Measurements from ENCODE around the gene PMPCA.

Gene PMPCA

GRCh38 chr9:136436055-136436634, 25.7 kb downstream of the PMPCA start:
- DNase-seq (ENCODE audit: low read depth), result no peak

- peak; percentile 57 for DNase-seq (ENCODE audit: low read depth)
Observed at GRCh38 chr9:136437430-136437829, 27.0 kb downstream of the PMPCA start.

- DNase-seq (ENCODE audit: low read depth), result no peak
Observed at GRCh38 chr9:136437839-136438547, 27.5 kb downstream of the PMPCA start.

GRCh38 chr9:136438548-136439480, 28.4 kb downstream of the PMPCA start:
- DNase-seq (ENCODE audit: low read depth), result peak; percentile 45

- peak; percentile 60 for DNase-seq (ENCODE audit: low read depth)
Observed at GRCh38 chr9:136439481-136440408, 29.3 kb downstream of the PMPCA start, which contains the start of gene INPP5E. Gene INPP5E (minus strand): TSS chr9:136439845. CDS start chr9:136439419, 426 bp downstream.

- DNase-seq (ENCODE audit: low read depth), result peak; percentile 12
Observed at GRCh38 chr9:136441191-136441680, 30.8 kb downstream of the PMPCA start.

- no peak for DNase-seq (ENCODE audit: low read depth)
Observed at GRCh38 chr9:136441681-136442245, 31.3 kb downstream of the PMPCA start.

- DNase-seq (ENCODE audit: low read depth), result no peak
Observed at GRCh38 chr9:136442265-136442664, 31.8 kb downstream of the PMPCA start.

GRCh38 chr9:136443087-136443486, 32.6 kb downstream of the PMPCA start:
- no peak for DNase-seq (ENCODE audit: low read depth)

- DNase-seq (ENCODE audit: low read depth), result no peak
Observed at GRCh38 chr9:136443687-136444086, 33.2 kb downstream of the PMPCA start.

- DNase-seq (ENCODE audit: low read depth), result no peak
Observed at GRCh38 chr9:136444102-136444501, 33.6 kb downstream of the PMPCA start.

- DNase-seq (ENCODE audit: low read depth), result no peak
Observed at GRCh38 chr9:136445799-136446198, 35.3 kb downstream of the PMPCA start.

- DNase-seq (ENCODE audit: low read depth), result no peak
Observed at GRCh38 chr9:136447173-136447778, 36.8 kb downstream of the PMPCA start.

- no peak for DNase-seq (ENCODE audit: low read depth)
Observed at GRCh38 chr9:136448655-136449054, 38.2 kb downstream of the PMPCA start.

- DNase-seq (ENCODE audit: low read depth), result no peak
Observed at GRCh38 chr9:136451221-136451877, 40.9 kb downstream of the PMPCA start.

GRCh38 chr9:136453326-136453725, 42.9 kb downstream of the PMPCA start:
- no peak for DNase-seq (ENCODE audit: low read depth)

- no peak for DNase-seq (ENCODE audit: low read depth)
Observed at GRCh38 chr9:136454026-136454796, 43.8 kb downstream of the PMPCA start.

- DNase-seq (ENCODE audit: low read depth), result no peak
Observed at GRCh38 chr9:136455043-136456002, 44.9 kb downstream of the PMPCA start.
